RPMI7951 (cell line): Measurements from ENCODE around the gene FERMT2. TPM values are rescaled to one million over a fixed set of nuclear protein-coding genes. Genes with fewer than 3 reads are reported as not detected.
A peak's percentile ranks its signal among the peaks of the same experiment; 100 is the strongest.

Source experiments
- DNase-seq: peaks from one replicate; pipeline ENCODE4 v3.0.0-alpha.2; 2012; ENCODE audit warnings: low read depth
- total RNA-seq: library from RNA; depleted of rRNA; stranded (reverse); fragments of >200 nt; shearing (Covaris generic); gene quantifications from 2 replicates; pipeline ENCODE4 v1.2.3, GENCODE V29; 2014; rRNA removed

The FERMT2 gene, protein sequence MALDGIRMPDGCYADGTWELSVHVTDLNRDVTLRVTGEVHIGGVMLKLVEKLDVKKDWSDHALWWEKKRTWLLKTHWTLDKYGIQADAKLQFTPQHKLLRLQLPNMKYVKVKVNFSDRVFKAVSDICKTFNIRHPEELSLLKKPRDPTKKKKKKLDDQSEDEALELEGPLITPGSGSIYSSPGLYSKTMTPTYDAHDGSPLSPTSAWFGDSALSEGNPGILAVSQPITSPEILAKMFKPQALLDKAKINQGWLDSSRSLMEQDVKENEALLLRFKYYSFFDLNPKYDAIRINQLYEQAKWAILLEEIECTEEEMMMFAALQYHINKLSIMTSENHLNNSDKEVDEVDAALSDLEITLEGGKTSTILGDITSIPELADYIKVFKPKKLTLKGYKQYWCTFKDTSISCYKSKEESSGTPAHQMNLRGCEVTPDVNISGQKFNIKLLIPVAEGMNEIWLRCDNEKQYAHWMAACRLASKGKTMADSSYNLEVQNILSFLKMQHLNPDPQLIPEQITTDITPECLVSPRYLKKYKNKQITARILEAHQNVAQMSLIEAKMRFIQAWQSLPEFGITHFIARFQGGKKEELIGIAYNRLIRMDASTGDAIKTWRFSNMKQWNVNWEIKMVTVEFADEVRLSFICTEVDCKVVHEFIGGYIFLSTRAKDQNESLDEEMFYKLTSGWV
- total RNA-seq, result 70.3 and 84.1 TPM in 2 replicates

GRCh38 chr14:52950898-52951680, at the start of gene FERMT2:
Gene FERMT2, minus strand, starts transcription at chr14:52951050. Its CDS starts 482 bp downstream, at chr14:52950568.
- DNase-seq, result peak; percentile 85

- DNase-seq, result no peak
Observed at GRCh38 chr14:52998376-52999015, 47.6 kb upstream of the FERMT2 start.

- no peak for DNase-seq
Observed at GRCh38 chr14:52996493-52996892, 45.6 kb upstream of the FERMT2 start.

GRCh38 chr14:52995998-52996397, 45.1 kb upstream of the FERMT2 start:
- DNase-seq, result no peak

DNA sequence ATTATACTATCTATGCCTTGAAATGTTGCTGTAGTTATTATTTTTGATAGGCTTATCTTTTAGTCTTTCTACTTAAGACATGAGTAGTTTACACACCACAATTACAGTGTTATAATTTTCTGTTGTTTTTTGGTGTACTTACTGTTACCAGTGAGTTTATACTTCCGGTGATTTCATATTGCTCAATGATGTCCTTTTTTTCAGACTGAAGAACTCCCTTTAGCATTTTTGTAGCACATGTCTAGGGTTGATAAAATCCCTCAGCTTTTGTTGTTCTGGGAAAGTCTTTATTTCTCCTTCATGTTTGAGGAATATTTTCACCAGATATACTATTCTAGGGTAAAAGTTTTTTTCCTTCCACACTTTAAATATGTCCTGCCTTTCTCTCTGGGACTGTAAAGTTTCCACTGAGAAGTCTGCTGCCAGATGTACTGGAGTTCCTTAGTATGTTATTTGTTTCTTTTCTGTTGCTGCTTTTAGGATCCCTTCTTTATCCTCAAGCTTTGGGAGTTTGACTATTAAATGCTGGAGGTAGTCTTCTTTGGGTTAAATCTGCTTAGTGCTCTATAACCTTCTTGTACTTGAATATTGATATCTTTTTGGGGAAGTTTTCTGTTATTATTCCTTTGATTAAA, 41.5 kb upstream of the FERMT2 start:
- no peak for DNase-seq

DNA sequence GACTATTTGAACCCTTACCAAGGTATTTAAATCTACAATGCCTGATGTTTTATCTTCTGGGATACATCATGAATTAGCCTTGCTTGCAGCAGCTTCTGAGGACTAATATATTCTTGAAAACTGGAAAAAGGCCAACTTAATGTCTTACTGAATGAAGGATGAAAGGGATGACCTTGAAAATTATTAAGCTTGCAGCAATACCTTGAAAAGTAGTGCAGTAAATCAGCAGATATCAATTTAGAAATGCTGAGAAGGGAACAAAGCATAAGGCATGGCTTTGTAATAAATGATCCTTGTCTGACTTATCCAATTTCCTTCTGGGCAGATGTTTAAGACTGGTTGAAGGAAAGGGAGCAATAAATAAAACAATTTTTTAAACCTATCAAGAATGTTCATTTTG, 37.3 kb upstream of the FERMT2 start:
- DNase-seq, result no peak

DNA sequence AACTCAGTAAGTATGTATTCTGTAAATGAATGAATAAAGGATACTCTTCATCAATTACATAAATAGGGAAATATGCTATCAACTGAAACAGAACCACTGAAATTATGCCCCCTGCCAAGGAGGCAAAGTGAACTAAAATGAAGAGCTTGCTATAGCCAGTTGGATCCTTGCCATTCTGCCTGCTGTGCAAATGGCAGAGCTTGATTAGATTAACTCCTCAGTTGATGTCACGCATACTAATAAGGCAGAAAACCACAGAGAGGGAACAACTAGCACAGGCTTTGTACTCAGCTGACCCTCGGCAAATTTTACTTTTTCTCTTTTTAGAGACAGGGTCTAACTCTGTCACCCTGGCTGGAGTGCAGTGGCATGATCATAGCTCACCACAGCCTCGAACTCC, 36.7 kb upstream of the FERMT2 start:
- DNase-seq, result no peak

GRCh38 chr14:52987042-52987441, 36.2 kb upstream of the FERMT2 start:
- DNase-seq, result no peak

GRCh38 chr14:52977798-52978197, 26.9 kb upstream of the FERMT2 start:
- no peak for DNase-seq

- DNase-seq, result peak; percentile 45
Observed at GRCh38 chr14:52974406-52974805, 23.6 kb upstream of the FERMT2 start.

DNA sequence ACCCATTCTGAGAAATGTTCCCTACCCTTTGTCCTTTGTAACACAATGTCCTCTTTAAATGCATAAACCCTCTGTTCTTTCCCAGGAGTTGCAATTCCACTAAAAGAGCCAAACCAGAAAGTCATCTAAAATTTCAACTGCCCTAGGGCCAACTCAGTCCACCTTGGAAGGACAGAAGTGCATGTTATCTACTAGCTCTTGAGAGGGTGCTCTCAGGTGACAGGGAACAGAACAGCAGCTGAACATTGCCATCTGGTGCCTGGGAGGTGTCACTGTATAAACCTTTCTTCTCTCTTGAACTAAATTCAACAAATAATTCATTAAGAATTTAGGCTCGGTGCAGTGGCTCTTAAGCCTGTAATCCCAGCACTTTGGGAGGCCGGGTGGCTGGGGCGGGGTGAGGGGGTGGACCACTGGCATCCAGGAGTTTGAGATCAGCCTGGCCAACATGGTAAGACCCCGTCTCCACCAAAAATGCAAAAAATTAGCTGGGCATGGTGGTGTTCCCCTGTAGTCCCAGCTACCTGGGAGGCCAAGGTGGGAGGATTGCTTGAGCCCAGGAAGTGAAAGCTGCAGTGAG, 10.3 kb upstream of the FERMT2 start:
- peak; percentile 67 for DNase-seq

DNA sequence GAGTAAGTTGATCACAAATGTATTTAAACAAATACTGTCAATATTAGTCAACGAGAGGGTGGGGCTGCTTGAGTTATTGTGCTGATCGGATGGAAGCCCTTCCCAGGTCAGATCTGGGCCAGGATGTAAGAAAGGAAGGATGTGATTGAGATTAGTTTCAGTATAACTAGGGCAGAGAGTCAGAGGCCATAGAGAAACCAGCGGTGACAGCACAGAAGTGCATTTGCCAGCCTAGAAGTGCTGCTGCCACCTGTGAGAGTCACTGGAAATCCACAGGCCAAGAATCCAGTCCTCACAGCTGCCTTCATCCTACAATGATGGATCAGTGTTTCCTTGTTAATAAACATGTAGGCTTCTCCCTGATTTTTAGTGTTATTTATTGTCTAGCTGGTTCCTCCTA, 9.8 kb upstream of the FERMT2 start:
- DNase-seq, result no peak

GRCh38 chr14:52954346-52955214, 3.7 kb upstream of the FERMT2 start:
- no peak for DNase-seq

DNA sequence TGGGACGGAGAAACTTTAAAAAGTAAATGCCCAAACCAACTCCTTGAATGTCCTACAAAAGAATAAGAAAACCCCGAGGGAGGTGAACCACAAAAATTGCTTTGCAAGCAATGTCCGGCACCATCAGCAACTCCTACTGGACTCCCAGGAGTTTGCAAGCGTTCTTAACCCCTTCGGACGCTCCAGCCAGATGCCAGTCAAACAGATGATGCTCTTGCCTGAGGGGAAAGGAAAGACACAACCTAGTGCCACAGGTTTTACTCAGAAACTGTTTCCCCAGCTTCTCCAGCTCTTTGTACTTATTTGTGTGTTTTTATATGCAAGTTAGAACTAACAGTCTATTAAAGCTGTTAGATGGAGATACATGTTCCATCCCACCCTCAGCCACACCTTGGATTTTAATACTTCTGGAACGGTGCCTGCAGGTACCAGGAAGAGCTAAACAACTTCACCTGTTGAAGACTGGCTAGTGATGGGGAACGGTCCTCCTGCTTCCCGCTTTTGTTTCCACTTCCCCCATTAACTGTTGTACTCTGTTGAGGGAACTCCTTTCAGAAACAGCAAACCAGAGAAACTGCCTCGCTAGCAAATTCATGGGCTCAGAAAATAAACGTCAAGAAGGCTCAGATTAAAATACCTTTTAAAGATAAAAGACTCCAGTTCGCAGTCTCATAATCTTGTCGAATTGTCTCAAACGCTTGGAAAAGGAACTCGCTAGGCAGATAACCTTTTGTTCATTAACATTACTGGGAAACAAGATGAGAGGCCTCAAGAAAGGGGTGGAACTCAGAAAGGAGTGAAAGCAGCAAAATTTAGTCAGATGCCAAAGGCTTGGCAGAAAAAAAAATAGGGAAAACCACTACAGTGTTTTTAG, 1.1 kb upstream of the FERMT2 start:
- DNase-seq, result peak; percentile 85

DNA sequence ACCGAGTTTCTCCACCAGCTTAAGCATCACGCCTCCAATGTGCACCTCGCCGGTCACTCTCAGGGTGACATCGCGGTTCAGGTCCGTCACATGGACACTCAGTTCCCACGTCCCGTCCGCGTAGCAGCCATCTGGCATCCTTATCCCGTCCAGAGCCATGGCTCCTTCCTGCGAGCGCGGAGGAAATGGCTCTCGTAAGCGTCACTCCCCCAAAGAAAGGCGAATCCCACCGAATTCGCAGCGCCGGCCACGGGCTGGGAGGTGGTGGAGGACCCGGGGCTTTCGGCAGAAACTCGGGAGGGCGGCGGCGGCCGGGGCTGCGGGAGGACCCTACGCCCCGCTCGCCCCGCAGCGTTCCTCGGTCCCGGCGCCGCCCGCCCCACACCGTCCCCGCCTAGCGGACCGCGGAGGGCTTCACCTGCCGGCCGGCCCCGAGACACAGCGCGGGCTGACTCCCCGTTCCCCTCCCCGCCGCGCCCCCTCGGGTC, 396 bp downstream of the FERMT2 start:
- DNase-seq, result peak; percentile 54

- DNase-seq, result peak; percentile 60
Observed at GRCh38 chr14:52949711-52950409, 990 bp downstream of the FERMT2 start.

- DNase-seq, result no peak
Observed at GRCh38 chr14:52949249-52949648, 1.6 kb downstream of the FERMT2 start.

DNA sequence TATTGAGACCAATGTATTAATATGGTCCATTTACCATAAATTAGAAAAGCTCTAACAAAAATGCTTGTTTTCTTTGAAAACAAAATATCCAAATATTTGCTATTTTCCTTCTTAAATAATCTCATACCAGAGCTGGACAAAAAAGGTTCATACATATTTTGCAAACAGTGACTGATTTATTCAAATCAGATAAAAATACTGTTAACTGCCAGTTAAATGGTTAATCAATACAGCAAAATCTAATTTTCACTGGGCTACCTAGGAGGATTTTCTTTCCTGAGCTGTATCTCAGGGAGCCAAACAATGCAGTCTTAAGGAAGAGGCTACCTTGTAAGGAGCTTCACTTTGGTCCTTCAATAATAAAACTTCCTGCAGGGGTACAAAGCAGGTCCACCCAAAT, 2.0 kb downstream of the FERMT2 start:
- no peak for DNase-seq
